ENCODE measurements around the gene ACTG1.

The ACTG1 gene

GRCh38 chr17:81512562-81513371, at the start of gene ACTG1:
Gene ACTG1, minus strand, starts transcription at chr17:81512799. Its CDS starts 445 bp downstream, at chr17:81512354.
- Histone ChIP-seq H3K27me3 (ENCODE audit: insufficient read depth, low read depth) (0 out of 2 replicates have a peak, but pooled peaks cover 2% of the 10 kb centered on the region), H3K4me2 (peak within 1 kb of the TSS; percentile 99), H3K27ac (peak within 1 kb of the TSS; percentile 74), H2AFZ (ENCODE audit: low read depth) (peak within 1 kb of the TSS; percentile 82), H3K79me2 (ENCODE audit: insufficient read depth, low read depth) (peaks cover 24% of the 10 kb centered on the region), H3K4me1 (ENCODE audit: low read depth, poor library complexity, severe bottlenecking) (peaks cover 26% of the 10 kb centered on the region), H3K9ac (peak within 1 kb of the TSS; percentile 74), H3K36me3 (ENCODE audit: insufficient read depth) (peaks cover 20% of the 10 kb centered on the region; the same call in 1 of the 2 replicates), H4K20me1 (ENCODE audit: insufficient read depth) (peaks cover 30% of the 10 kb centered on the region; the same call in 1 of the 2 replicates), H3K4me3 (IDR thresholded peaks at IDR 0.05; ENCODE audit: insufficient read depth, low read depth, low read length) (peak within 1 kb of the TSS; percentile 34)
- no peak for TF ChIP-seq CTCF (conservative IDR thresholded peaks at IDR 0.05; ENCODE audit: low read depth, low read length)

- peaks cover 48% of the 10 kb centered on the region for H3K4me1 ChIP-seq (ENCODE audit: low read depth, poor library complexity, severe bottlenecking)
- no peak overlapping the region for H3K4me2 ChIP-seq
- no peaks in the 10 kb centered on the region; the same call in 1 of the 2 replicates for H3K79me2 ChIP-seq (ENCODE audit: insufficient read depth, low read depth)
- H4K20me1 ChIP-seq (ENCODE audit: insufficient read depth), result no peaks in the 10 kb centered on the region
- H3K9ac ChIP-seq, result no peak overlapping the region
- no peak overlapping the region for H3K4me3 ChIP-seq (IDR thresholded peaks at IDR 0.05; ENCODE audit: insufficient read depth, low read depth, low read length)
- H3K27ac ChIP-seq, result no peak overlapping the region
- H2AFZ ChIP-seq (ENCODE audit: low read depth), result no peak overlapping the region
- no peaks in the 10 kb centered on the region for H3K27me3 ChIP-seq (ENCODE audit: insufficient read depth, low read depth)
- TF ChIP-seq CTCF (conservative IDR thresholded peaks at IDR 0.05; ENCODE audit: low read depth, low read length), result no peak
- H3K36me3 ChIP-seq (ENCODE audit: insufficient read depth), result peaks cover 11% of the 10 kb centered on the region; the same call in 1 of the 2 replicates
Observed at GRCh38 chr17:81561494-81561885, 48.9 kb upstream of the ACTG1 start.

GRCh38 chr17:81558941-81559806, 46.6 kb upstream of the ACTG1 start:
- Histone ChIP-seq H3K79me2 (ENCODE audit: insufficient read depth, low read depth) (no peaks in the 10 kb centered on the region), H2AFZ (ENCODE audit: low read depth) (no peak overlapping the region), H3K4me2 (no peak overlapping the region), H3K36me3 (ENCODE audit: insufficient read depth) (peaks cover 11% of the 10 kb centered on the region; the same call in 1 of the 2 replicates), H3K4me1 (ENCODE audit: low read depth, poor library complexity, severe bottlenecking) (peaks cover 44% of the 10 kb centered on the region), H3K27me3 (ENCODE audit: insufficient read depth, low read depth) (no peaks in the 10 kb centered on the region), H3K9ac (no peak overlapping the region), H4K20me1 (ENCODE audit: insufficient read depth) (no peaks in the 10 kb centered on the region), H3K27ac (no peak overlapping the region), H3K4me3 (IDR thresholded peaks at IDR 0.05; ENCODE audit: insufficient read depth, low read depth, low read length) (no peak overlapping the region)
- TF ChIP-seq CTCF (conservative IDR thresholded peaks at IDR 0.05; ENCODE audit: low read depth, low read length), result no peak

- Histone ChIP-seq H3K4me1 (ENCODE audit: low read depth, poor library complexity, severe bottlenecking) (peaks cover 43% of the 10 kb centered on the region), H2AFZ (ENCODE audit: low read depth) (no peak overlapping the region), H3K4me2 (no peak overlapping the region), H4K20me1 (ENCODE audit: insufficient read depth) (no peaks in the 10 kb centered on the region), H3K79me2 (ENCODE audit: insufficient read depth, low read depth) (no peaks in the 10 kb centered on the region), H3K4me3 (IDR thresholded peaks at IDR 0.05; ENCODE audit: insufficient read depth, low read depth, low read length) (no peak overlapping the region), H3K9ac (no peak overlapping the region), H3K36me3 (ENCODE audit: insufficient read depth) (peaks cover 11% of the 10 kb centered on the region; the same call in 1 of the 2 replicates), H3K27me3 (ENCODE audit: insufficient read depth, low read depth) (no peaks in the 10 kb centered on the region), H3K27ac (no peak overlapping the region)
- TF ChIP-seq CTCF (conservative IDR thresholded peaks at IDR 0.05; ENCODE audit: low read depth, low read length), result no peak
Observed at GRCh38 chr17:81558115-81558468, 45.5 kb upstream of the ACTG1 start.

All from KMS-11 (cell line).